Fibroblast of mammary gland (primary cell): ENCODE data around the gene ETNK1.
A peak's percentile ranks its signal among the peaks of the same experiment; 100 is the strongest.
"Not testable (repeated sequence)": the region's sequence is repeated elsewhere in the genome, so short reads cannot be mapped to it uniquely, and the experiment has no call there.

ENCODE experiments used
- DNase-seq: peaks from one replicate; pipeline ENCODE4 v3.0.0-alpha.2; 2010; ENCODE audit warnings: low read depth
- H3K4me3 ChIP-seq: 2 replicates; pipeline ENCODE4 v1.5.1; 2011; ENCODE audit warnings: low read depth, mild to moderate bottlenecking, low read length, moderate library complexity; ENCODE audit not compliant: control insufficient read depth
- TF ChIP-seq, protein P1 (sequence below): conservative IDR thresholded peaks from 2 replicates; pipeline ENCODE4 v1.5.1; 2011; ENCODE audit warnings: low read depth, low read length, inconsistent platforms; ENCODE audit not compliant: control insufficient read depth, insufficient read depth

Gene ETNK1

GRCh38 chr12:22624870-22625761 is at the start of gene ETNK1:
ETNK1 (plus strand) TSS chr12:22625171; CDS start chr12:22625431, 260 bp downstream.
- TF ChIP-seq, protein P1, sequence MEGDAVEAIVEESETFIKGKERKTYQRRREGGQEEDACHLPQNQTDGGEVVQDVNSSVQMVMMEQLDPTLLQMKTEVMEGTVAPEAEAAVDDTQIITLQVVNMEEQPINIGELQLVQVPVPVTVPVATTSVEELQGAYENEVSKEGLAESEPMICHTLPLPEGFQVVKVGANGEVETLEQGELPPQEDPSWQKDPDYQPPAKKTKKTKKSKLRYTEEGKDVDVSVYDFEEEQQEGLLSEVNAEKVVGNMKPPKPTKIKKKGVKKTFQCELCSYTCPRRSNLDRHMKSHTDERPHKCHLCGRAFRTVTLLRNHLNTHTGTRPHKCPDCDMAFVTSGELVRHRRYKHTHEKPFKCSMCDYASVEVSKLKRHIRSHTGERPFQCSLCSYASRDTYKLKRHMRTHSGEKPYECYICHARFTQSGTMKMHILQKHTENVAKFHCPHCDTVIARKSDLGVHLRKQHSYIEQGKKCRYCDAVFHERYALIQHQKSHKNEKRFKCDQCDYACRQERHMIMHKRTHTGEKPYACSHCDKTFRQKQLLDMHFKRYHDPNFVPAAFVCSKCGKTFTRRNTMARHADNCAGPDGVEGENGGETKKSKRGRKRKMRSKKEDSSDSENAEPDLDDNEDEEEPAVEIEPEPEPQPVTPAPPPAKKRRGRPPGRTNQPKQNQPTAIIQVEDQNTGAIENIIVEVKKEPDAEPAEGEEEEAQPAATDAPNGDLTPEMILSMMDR: no peak
- peak; percentile 90 for DNase-seq

GRCh38 chr12:22576065-22576464 is 48.9 kb upstream of the ETNK1 start:
- no peak overlapping the region for H3K4me3 ChIP-seq
- TF ChIP-seq, protein P1: no peak
- DNase-seq: no peak

More at GRCh38 chr12:22624870-22625761, at the start of gene ETNK1:
- H3K4me3 ChIP-seq: peak within 1 kb of the TSS; percentile 93

GRCh38 chr12:22576473-22576872 is 48.5 kb upstream of the ETNK1 start:
- TF ChIP-seq, protein P1: no peak
- no peak for DNase-seq
- no peak overlapping the region for H3K4me3 ChIP-seq

DNA sequence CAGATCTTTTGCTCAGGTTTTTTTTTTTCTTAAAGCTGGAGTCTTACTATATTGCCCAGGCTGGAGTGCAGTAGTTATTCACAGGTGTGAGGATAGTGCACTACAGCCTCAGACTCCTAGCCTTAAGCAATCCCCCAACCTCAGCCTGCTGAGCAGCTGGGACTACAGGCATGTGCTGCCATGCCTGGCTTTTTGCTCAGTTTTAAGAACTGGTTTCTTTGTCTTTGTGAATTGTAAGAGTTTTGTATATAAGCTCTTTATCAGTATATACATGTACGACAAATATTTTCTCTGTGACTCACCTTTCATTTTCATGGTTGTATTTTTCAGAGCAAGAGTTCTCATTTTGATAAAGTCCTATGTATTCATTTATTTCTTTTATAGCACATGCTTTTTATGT is 47.3 kb upstream of the ETNK1 start:
- H3K4me3 ChIP-seq: no peak overlapping the region
- TF ChIP-seq, protein P1: no peak
- no peak for DNase-seq

- H3K4me3 ChIP-seq: no peak overlapping the region
- TF ChIP-seq, protein P1: no peak
- DNase-seq: no peak
Observed at GRCh38 chr12:22578328-22578727, 46.6 kb upstream of the ETNK1 start.

- no peak overlapping the region for H3K4me3 ChIP-seq
- TF ChIP-seq, protein P1: no peak
- DNase-seq: no peak
Observed at GRCh38 chr12:22588817-22589216, 36.2 kb upstream of the ETNK1 start.

GRCh38 chr12:22593864-22594263 is 31.1 kb upstream of the ETNK1 start:
- TF ChIP-seq, protein P1: no peak
- DNase-seq: no peak

DNA sequence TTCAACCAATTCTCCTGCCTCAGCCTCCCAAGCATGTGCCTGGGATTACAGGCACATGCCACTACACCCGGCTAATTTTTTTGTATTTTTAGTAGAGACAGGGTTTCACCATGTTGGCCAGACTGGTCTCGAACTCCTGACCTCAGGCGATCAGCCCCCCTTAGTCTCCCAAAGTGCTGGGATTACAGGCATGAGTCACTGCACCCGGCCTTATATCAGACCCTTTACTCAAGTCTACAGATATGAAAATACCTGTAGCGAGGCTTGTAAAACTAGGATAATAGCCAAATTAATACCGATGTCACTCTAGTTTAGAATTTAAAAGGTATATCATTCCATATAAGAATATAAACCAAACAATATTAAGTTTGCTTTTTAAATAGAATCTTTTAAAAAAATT is 27.4 kb upstream of the ETNK1 start:
- not testable (repeated sequence) for DNase-seq, H3K4me3 ChIP-seq

More at GRCh38 chr12:22593864-22594263, 31.1 kb upstream of the ETNK1 start:
- H3K4me3 ChIP-seq: no peak overlapping the region
